NCI-H446 treated with DMSO at 0.1 percent for 48 hours (cell line): ENCODE data around the gene APBB3.
A peak's percentile ranks its signal among the peaks of the same experiment; 100 is the strongest.
"Not testable (repeated sequence)": the region's sequence is repeated elsewhere in the genome, so short reads cannot be mapped to it uniquely, and the experiment has no call there.

Experiments used
- DNase-seq: peaks from one replicate; lab custom pipeline; 2025; lab: John Stamatoyannopoulos, UW

APBB3 gene

GRCh38 chr5:140564196-140565023 lies at the start of gene APBB3, which contains the start of gene SLC35A4:
APBB3 (minus strand) TSS chr5:140564598; CDS start chr5:140564245, 353 bp downstream.
SLC35A4 (plus strand) TSS chr5:140564828; CDS start chr5:140567170, 2,342 bp downstream.
- DNase-seq: peak; percentile 97

- no peak for DNase-seq
Observed at GRCh38 chr5:140611020-140611521, 46.7 kb upstream of the APBB3 start.

GRCh38 chr5:140609126-140609525 lies 44.7 kb upstream of the APBB3 start:
- DNase-seq: no peak

GRCh38 chr5:140608722-140609121 lies 44.3 kb upstream of the APBB3 start:
- DNase-seq: no peak

- DNase-seq: no peak
Observed at GRCh38 chr5:140607031-140607430, 42.6 kb upstream of the APBB3 start.

- no peak for DNase-seq
Observed at GRCh38 chr5:140605879-140606278, 41.5 kb upstream of the APBB3 start.

GRCh38 chr5:140603734-140604133 lies 39.3 kb upstream of the APBB3 start:
- no peak for DNase-seq

GRCh38 chr5:140603446-140603698 lies 39.0 kb upstream of the APBB3 start:
- DNase-seq: not testable (repeated sequence)

GRCh38 chr5:140602147-140602546 lies 37.7 kb upstream of the APBB3 start:
- DNase-seq: no peak

GRCh38 chr5:140600096-140600495 lies 35.7 kb upstream of the APBB3 start:
- no peak for DNase-seq

- no peak for DNase-seq
Observed at GRCh38 chr5:140598836-140599235, 34.4 kb upstream of the APBB3 start.

- DNase-seq: no peak
Observed at GRCh38 chr5:140596321-140596741, 31.9 kb upstream of the APBB3 start.

- no peak for DNase-seq
Observed at GRCh38 chr5:140595538-140596300, 31.3 kb upstream of the APBB3 start.

GRCh38 chr5:140594169-140594568 lies 29.8 kb upstream of the APBB3 start:
- no peak for DNase-seq

- DNase-seq: not testable (repeated sequence)
Observed at GRCh38 chr5:140593070-140593469, 28.7 kb upstream of the APBB3 start.

- DNase-seq: no peak
Observed at GRCh38 chr5:140591747-140592372, 27.5 kb upstream of the APBB3 start.

- DNase-seq: no peak
Observed at GRCh38 chr5:140590861-140591260, 26.5 kb upstream of the APBB3 start.

- DNase-seq: no peak
Observed at GRCh38 chr5:140588311-140589070, 24.1 kb upstream of the APBB3 start.

GRCh38 chr5:140587495-140587894 lies 23.1 kb upstream of the APBB3 start:
- no peak for DNase-seq

- not testable (repeated sequence) for DNase-seq
Observed at GRCh38 chr5:140579188-140579747, 14.9 kb upstream of the APBB3 start.

- DNase-seq: no peak
Observed at GRCh38 chr5:140576776-140577201, 12.4 kb upstream of the APBB3 start.
